ENCODE results near the gene GNGT2. TPM values are rescaled to one million over a fixed set of nuclear protein-coding genes. Genes with fewer than 3 reads are reported as not detected.

Gene GNGT2
- total RNA-seq, 3 donors from 2014 or later: 0.48 to 0.66 TPM; not detected in 1

DNA sequence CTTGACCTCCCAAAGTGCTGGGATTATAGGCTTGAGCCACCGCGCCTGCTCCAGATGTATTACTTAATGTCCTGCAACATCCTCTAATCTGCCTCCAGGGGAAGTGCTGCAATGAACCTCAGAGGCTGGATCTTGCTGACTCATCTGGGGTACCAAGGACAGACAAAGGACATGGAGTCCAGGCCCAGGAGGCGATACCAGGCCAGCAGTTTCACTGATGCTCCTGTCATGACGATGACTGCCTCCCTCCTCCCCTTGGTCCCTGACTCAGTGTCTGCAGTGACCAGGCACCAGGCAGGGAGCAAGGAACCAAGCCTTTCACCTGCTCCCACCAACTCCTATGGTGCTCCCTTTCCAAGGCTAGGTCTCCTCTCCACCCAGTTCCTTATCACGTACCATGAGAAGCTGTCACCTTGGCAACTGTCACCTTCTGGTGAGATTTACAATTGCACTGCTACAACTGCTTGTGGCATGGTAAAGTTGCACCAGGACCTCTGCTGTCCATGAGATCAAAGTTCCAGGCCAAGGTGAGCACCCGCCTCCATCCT, 41.8 kb upstream of the GNGT2 start:
- H3K4me3 ChIP-seq: no peak overlapping the region
- H3K4me1 ChIP-seq: no peaks in the 10 kb centered on the region
- H3K27ac ChIP-seq: no peak overlapping the region
- no peaks in the 10 kb centered on the region for H3K36me3 ChIP-seq
- TF ChIP-seq POLR2AphosphoS5 (IDR thresholded peaks at IDR 0.05) (no peak), POLR2A (IDR thresholded peaks at IDR 0.05) (no peak), CTCF (IDR thresholded peaks at IDR 0.05) (no peak)
- intact Hi-C loops (cut with DNase I; ENCODE audit: low total_unique reads): loop anchor here (10.0 kb wide), 1 partner anchor 1047 kb away; no protein-coding TSS in a partner anchor
- H3K27me3 ChIP-seq: peaks cover 0 to 3% of the 10 kb centered on the region in 2 donors
- DNase-seq (ENCODE audit: low spot score in 2 of 2): no peak
- H3K9me3 ChIP-seq: no peaks in the 10 kb centered on the region

DNA sequence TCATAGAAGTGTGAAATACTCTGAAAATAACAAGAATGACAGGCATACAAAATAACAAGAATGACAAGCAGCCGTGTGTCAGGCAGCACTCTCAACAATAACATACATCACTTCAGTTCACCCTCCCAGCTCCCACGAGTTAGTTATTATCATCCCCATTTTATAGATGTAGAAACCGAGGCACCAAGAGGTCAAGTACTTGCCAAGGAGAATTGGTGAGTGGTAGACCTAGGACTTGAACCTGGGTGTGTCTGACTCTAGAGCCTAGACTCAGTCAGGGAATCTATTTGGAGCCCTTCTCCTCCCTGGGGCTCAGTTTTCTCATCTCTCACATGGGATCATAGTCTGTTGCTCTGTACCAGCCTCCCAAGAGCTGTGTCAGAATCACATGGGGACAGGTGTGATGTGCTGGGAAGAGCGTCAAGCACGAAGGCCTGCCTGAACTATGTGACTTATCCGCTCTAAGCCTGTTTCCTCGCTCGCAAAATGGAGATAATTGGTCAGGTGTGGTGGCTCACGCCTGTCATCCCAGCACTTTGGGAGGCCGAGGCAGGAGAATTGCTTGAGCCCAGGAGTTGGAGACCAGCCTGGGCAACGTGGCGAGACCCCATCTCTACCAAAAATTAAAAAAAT, 39.6 kb upstream of the GNGT2 start:
- no peaks in the 10 kb centered on the region for H3K4me1 ChIP-seq
- no peak for DNase-seq (ENCODE audit: low spot score in 2 of 2)
- no peaks in the 10 kb centered on the region for H3K9me3 ChIP-seq
- H3K27ac ChIP-seq: no peak overlapping the region
- intact Hi-C loops (cut with DNase I; ENCODE audit: low total_unique reads): loop anchor here (10.0 kb wide), 1 partner anchor 1045 kb away; no protein-coding TSS in a partner anchor
- H3K4me3 ChIP-seq: no peak overlapping the region
- H3K36me3 ChIP-seq: no peaks in the 10 kb centered on the region
- H3K27me3 ChIP-seq: peaks cover 0 to 8% of the 10 kb centered on the region in 2 donors
- TF ChIP-seq POLR2A (IDR thresholded peaks at IDR 0.05): no peak
- TF ChIP-seq CTCF (IDR thresholded peaks at IDR 0.05): no peak
- TF ChIP-seq POLR2AphosphoS5 (IDR thresholded peaks at IDR 0.05): no peak

DNA sequence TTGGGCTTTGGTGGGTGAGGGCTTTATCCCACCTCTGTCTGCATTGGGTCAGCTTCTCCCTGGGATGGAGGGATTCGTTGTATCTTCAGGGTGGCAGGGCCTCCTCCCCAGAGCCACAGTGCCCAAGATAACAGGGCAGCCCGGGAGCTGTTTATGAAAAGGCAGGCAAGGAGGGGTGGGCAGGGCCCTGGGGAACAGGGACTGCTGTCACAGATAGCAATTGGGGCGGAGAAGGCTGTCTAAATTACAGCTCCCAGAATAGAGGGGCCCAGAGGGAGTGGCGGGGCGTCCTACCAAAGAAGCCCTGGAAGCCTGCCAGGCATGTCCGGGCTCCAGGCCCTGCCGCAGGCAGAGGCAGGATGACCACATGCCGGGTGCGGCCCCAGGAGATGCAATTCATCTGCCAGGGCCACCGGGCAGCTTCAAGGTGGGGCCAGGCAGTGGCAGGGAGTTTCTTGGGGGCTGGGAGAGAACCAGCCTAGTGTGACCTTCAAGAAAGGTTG, 39.0 kb upstream of the GNGT2 start:
- no peaks in the 10 kb centered on the region for H3K9me3 ChIP-seq
- H3K27ac ChIP-seq: no peak overlapping the region
- intact Hi-C loops (cut with DNase I; ENCODE audit: low total_unique reads): no loop called here
- no peak for DNase-seq (ENCODE audit: low spot score in 2 of 2)
- H3K4me3 ChIP-seq: no peak overlapping the region
- H3K4me1 ChIP-seq: no peaks in the 10 kb centered on the region
- H3K36me3 ChIP-seq: no peaks in the 10 kb centered on the region
- H3K27me3 ChIP-seq: peaks cover 0 to 8% of the 10 kb centered on the region in 2 donors
- TF ChIP-seq CTCF (IDR thresholded peaks at IDR 0.05) (no peak), POLR2A (IDR thresholded peaks at IDR 0.05) (no peak), POLR2AphosphoS5 (IDR thresholded peaks at IDR 0.05) (no peak)

DNA sequence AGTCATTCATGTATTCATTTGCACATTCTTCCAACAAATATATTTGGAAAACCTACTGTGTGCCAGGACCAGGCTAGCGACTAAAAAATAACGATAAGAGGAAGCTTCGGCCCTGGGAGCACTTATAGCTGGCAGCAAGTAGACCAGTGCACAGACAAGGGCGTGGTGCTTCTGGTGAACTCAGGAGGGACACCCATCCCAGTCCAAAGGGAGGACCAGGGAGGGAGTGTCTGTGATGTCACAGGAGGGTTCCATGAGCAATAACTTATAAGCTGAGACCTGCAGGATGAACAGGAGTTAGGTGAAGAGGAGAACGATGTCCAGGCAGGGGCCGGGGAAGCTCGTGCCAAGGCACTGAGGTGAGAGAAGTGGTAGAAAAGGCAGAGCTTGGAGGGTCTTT, 37.6 kb upstream of the GNGT2 start:
- H3K4me3 ChIP-seq: no peak overlapping the region
- no peaks in the 10 kb centered on the region for H3K4me1 ChIP-seq
- no peak overlapping the region for H3K27ac ChIP-seq
- no peak for DNase-seq (ENCODE audit: low spot score in 2 of 2)
- TF ChIP-seq POLR2A (IDR thresholded peaks at IDR 0.05) (no peak), POLR2AphosphoS5 (IDR thresholded peaks at IDR 0.05) (no peak), CTCF (IDR thresholded peaks at IDR 0.05) (no peak)
- no peaks in the 10 kb centered on the region for H3K36me3 ChIP-seq
- no peaks in the 10 kb centered on the region for H3K9me3 ChIP-seq
- intact Hi-C loops (cut with DNase I; ENCODE audit: low total_unique reads): no loop called here
- peaks cover 0 to 8% of the 10 kb centered on the region in 2 donors for H3K27me3 ChIP-seq

- Histone ChIP-seq H3K27ac (no peak overlapping the region), H3K4me3 (no peak overlapping the region), H3K36me3 (no peaks in the 10 kb centered on the region), H3K9me3 (no peaks in the 10 kb centered on the region), H3K4me1 (no peaks in the 10 kb centered on the region), H3K27me3 (peaks cover 0 to 5% of the 10 kb centered on the region in 2 donors)
- TF ChIP-seq CTCF (IDR thresholded peaks at IDR 0.05) (no peak), POLR2A (IDR thresholded peaks at IDR 0.05) (no peak), POLR2AphosphoS5 (IDR thresholded peaks at IDR 0.05) (no peak)
- intact Hi-C loops (cut with DNase I; ENCODE audit: low total_unique reads): no loop called here
- no peak for DNase-seq (ENCODE audit: low spot score in 2 of 2)
Measured at GRCh38 chr17:49244839-49245238, 34.5 kb upstream of the GNGT2 start.
